Activated T-helper 17 cell treated with anti-CD3 and anti-CD28 coated beads, Interleukin-2, amount 50 U/mL, for 72 hours (primary cell): ENCODE measurements around the gene TAOK3. TPM values are rescaled to one million over a fixed set of nuclear protein-coding genes. Genes with fewer than 3 reads are reported as not detected.
"Not testable (repeated sequence)": the region's sequence is repeated elsewhere in the genome, so short reads cannot be mapped to it uniquely, and the experiment has no call there.

Experiments
- ATAC-seq: fragments of 150-1000 bp; cut with Tn5 transposase; replicated peaks from 2 replicates; pipeline ENCODE4 v1.10.0; 2021; ENCODE audit warnings: mild to moderate bottlenecking, moderate library complexity
- H3K27ac Mint-ChIP-seq: one replicate; pipeline ENCODE4 v1.8.0; 2022; ENCODE audit warnings: mixed read lengths
- H3K27me3 Mint-ChIP-seq: one replicate; pipeline ENCODE4 v1.8.0; 2022; ENCODE audit warnings: mixed read lengths
- H3K36me3 Mint-ChIP-seq: one replicate; pipeline ENCODE4 v1.8.0; 2022; ENCODE audit warnings: low read depth, mild to moderate bottlenecking, mixed read lengths
- H3K4me1 Mint-ChIP-seq: one replicate; pipeline ENCODE4 v1.8.0; 2022; ENCODE audit warnings: mixed read lengths
- H3K4me3 Mint-ChIP-seq: one replicate; pipeline ENCODE4 v1.8.0; 2022; ENCODE audit warnings: mild to moderate bottlenecking, mixed read lengths
- H3K9me3 Mint-ChIP-seq: one replicate; pipeline ENCODE4 v1.8.0; 2022; ENCODE audit warnings: mixed read lengths
- total RNA-seq, 2 donors: library from RNA; stranded (reverse); gene quantifications; one replicate each; pipeline ENCODE4 v1.2.3, GENCODE V29; 2022

The TAOK3 gene
- 10 to 100 TPM; 56.2 to 62.3 TPM for total RNA-seq

DNA sequence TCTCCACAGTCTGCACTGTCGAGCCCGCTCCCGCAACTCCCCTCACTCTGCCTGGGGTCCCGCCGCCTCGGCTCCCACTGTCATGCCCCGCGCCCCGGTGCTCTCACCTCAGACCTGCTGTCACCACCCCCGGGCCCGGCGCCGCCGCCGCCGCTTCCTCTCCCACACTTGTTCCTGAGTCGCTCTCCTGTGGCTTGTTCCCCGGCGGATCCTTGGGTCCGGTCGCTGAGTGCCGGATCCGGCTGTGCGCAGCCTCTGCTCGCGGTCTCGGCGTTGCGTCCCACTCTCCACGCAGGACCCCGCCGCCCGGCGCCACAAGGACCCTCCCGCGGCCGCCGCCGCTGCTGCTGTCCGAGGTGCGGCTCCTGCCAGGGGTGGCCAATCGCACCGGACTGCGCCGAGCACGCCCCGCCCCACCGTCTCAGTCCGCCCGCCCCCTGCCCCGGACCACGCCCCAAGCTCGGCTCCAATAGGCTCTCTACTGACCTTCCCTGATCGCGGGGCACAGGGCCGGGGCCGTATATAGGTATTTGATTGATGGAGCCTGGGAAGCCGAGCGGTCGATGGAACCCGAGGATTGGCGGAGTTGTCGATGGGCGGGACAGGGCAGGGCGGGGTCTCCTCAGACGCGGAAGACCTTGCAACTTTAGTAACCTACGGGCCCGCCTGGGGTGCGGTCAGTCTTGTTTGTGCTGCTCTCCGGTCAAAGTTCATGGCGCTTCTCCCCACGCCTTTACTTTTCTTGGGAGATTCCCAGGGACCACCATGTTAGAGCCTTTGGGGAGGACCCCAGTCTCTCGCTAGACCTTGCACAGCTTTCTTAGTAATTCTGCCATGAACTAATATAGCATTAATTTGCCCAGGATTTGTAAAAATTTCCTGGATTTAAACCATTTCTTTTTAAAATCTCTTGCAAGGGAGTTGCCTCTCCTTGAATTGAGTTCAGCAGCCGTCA is at the start of gene TAOK3:
TAOK3 (minus strand) TSS at position 367 of the 955 bp plus-strand sequence. CDS start 117,340 bp downstream, outside the sequence.
- peak within 1 kb of the TSS; percentile 92 for H3K4me3 Mint-ChIP-seq
- ATAC-seq = peak; percentile 91
- H3K36me3 Mint-ChIP-seq = peaks cover 7% of the 10 kb centered on the region
- H3K9me3 Mint-ChIP-seq = no peaks in the 10 kb centered on the region
- peaks cover 21% of the 10 kb centered on the region for H3K4me1 Mint-ChIP-seq
- peak within 1 kb of the TSS; percentile 94 for H3K27ac Mint-ChIP-seq
- no peaks in the 10 kb centered on the region for H3K27me3 Mint-ChIP-seq

GRCh38 chr12:118420673-118421072 is 48.0 kb upstream of the TAOK3 start:
- no peak overlapping the region for H3K27ac Mint-ChIP-seq
- H3K27me3 Mint-ChIP-seq = no peaks in the 10 kb centered on the region
- no peak overlapping the region for H3K4me3 Mint-ChIP-seq
- H3K9me3 Mint-ChIP-seq = no peaks in the 10 kb centered on the region
- H3K4me1 Mint-ChIP-seq = peaks cover 4% of the 10 kb centered on the region
- no peak for ATAC-seq
- H3K36me3 Mint-ChIP-seq = peaks cover 27% of the 10 kb centered on the region

DNA sequence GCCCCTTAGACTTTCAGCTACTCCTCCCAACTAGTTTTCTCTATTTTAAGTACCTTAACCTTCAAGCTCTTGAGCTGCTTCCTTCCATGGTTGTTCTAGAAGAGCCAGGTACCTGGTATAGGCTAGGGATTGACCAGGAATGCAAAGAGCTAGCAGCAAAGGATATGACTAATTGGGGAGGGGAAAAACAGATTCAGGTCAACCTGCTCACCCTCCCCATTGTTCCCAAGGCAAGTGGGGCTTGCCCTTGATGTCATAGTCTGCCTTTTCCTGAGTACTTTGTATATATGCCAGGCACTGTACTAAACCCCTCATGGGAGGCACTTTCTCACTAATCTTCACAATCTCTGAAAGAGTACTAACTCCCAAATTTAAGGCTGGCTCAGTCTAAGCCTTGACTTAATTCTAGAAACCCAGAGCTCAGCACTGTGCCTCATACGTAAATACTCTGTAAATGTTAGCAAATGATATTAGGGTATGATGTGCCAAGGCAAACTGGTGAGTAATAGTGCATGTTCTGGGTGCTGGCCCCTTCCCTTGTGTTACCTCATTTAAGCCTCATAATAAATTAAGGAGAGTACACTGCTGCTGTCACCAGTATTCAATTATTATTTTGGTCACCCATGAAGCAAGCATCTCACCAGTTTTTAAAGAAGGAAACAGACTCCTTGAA is 45.8 kb upstream of the TAOK3 start:
- peak; percentile 19 for ATAC-seq
- Mint-ChIP-seq H3K36me3 (peaks cover 48% of the 10 kb centered on the region), H3K27me3 (no peaks in the 10 kb centered on the region), H3K4me1 (peaks cover 4% of the 10 kb centered on the region), H3K27ac (no peak overlapping the region), H3K4me3 (no peak overlapping the region), H3K9me3 (no peaks in the 10 kb centered on the region)

DNA sequence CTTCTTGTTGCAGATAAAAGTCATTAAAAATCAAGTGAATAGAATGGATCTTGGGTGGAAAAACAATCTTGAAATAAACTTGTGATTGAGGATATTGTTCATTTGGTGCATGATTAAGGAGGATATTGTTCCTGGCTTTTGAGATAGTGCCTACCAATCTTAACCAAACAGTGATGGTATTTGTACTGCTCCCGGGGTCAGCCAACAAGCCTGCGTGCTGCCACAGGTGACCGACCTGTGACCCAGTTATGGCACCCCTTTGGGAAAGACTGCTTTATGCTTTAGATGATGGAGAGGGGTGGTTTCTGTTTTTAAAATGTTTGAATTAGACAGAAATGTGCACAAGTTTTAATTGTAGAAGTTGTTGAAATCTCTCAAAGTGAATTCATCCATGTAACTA is 45.2 kb upstream of the TAOK3 start:
- H3K4me1 Mint-ChIP-seq = peaks cover 4% of the 10 kb centered on the region
- H3K9me3 Mint-ChIP-seq = no peaks in the 10 kb centered on the region
- ATAC-seq = no peak
- H3K27me3 Mint-ChIP-seq = no peaks in the 10 kb centered on the region
- H3K36me3 Mint-ChIP-seq = peaks cover 54% of the 10 kb centered on the region
- no peak overlapping the region for H3K4me3 Mint-ChIP-seq
- H3K27ac Mint-ChIP-seq = no peak overlapping the region

- Mint-ChIP-seq H3K9me3 (peaks cover 4% of the 10 kb centered on the region), H3K36me3 (peaks cover 89% of the 10 kb centered on the region), H3K4me1 (no peaks in the 10 kb centered on the region), H3K4me3 (no peak overlapping the region), H3K27ac (no peak overlapping the region), H3K27me3 (no peaks in the 10 kb centered on the region)
- ATAC-seq = no peak
These were observed 37.1 kb upstream of the TAOK3 start for GRCh38 chr12:118409834-118410233.

GRCh38 chr12:118408241-118408640 is 35.5 kb upstream of the TAOK3 start:
- ATAC-seq, H3K9me3 Mint-ChIP-seq, H3K27ac Mint-ChIP-seq, H3K4me1 Mint-ChIP-seq, H3K4me3 Mint-ChIP-seq, H3K27me3 Mint-ChIP-seq: not testable (repeated sequence)
- H3K36me3 Mint-ChIP-seq = peaks cover 89% of the 10 kb centered on the region

DNA sequence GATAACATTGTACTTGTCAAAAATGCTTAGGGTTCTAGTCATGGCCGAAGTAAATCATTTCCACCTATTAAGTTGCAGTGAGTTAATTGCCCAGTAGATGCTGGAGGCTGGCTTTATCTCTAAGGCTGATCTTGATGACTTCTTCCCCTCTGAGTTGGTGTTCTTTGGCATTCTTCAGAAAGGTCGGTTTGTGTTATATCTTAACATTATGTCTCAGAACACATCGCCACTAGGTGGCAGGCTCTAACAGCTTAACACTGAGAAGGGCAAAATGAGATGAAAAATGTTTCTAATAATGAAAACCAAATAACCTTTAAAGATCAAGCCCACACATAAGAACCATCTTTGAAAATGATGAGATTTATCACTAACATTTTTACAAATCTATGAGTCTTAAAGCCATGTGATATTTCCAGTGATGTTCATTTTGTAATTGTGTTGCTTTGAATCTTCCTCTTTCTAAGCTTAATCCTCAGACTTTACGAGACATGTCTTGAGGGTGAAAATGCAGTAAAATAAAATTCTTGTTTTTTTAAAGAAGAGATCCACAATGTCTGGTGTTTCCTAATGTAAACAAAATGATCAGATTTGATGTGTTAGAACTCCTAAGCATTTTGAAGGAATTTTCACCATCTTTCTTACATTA is 32.3 kb upstream of the TAOK3 start:
- H3K9me3 Mint-ChIP-seq = no peaks in the 10 kb centered on the region
- no peaks in the 10 kb centered on the region for H3K4me1 Mint-ChIP-seq
- H3K36me3 Mint-ChIP-seq = peaks cover 93% of the 10 kb centered on the region
- no peaks in the 10 kb centered on the region for H3K27me3 Mint-ChIP-seq
- peak; percentile 44 for ATAC-seq
- no peak overlapping the region for H3K27ac Mint-ChIP-seq
- H3K4me3 Mint-ChIP-seq = no peak overlapping the region

GRCh38 chr12:118402251-118402650 is 29.5 kb upstream of the TAOK3 start:
- no peaks in the 10 kb centered on the region for H3K27me3 Mint-ChIP-seq
- peaks cover 100% of the 10 kb centered on the region for H3K36me3 Mint-ChIP-seq
- H3K9me3 Mint-ChIP-seq = no peaks in the 10 kb centered on the region
- no peaks in the 10 kb centered on the region for H3K4me1 Mint-ChIP-seq
- no peak for ATAC-seq
- H3K27ac Mint-ChIP-seq = peak overlapping the region; percentile 31
- no peak overlapping the region for H3K4me3 Mint-ChIP-seq

- H3K27ac Mint-ChIP-seq = no peak overlapping the region
- H3K27me3 Mint-ChIP-seq = no peaks in the 10 kb centered on the region
- H3K9me3 Mint-ChIP-seq = no peaks in the 10 kb centered on the region
- H3K4me3 Mint-ChIP-seq = no peak overlapping the region
- no peaks in the 10 kb centered on the region for H3K4me1 Mint-ChIP-seq
- H3K36me3 Mint-ChIP-seq = peaks cover 99% of the 10 kb centered on the region
- ATAC-seq = no peak
These were observed 26.2 kb upstream of the TAOK3 start for GRCh38 chr12:118398940-118399339.

DNA sequence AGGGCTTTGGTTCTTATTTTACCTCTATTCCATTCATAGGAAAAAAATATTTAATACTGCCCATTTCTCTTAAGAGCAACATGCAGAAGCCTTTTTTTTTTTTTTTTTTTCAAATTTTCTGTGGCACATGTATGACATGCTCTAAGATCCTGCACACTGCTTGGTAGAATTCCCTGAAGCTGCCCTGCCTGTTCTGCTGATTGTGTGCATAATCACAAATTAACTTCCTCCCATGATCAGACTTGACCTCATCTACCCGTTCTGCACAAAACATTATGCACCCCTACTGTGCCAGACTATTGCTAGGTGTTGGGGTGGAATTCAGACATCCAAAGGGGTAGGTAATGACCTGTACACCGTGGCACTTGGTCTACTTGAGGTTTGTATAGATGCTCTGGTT is 25.8 kb upstream of the TAOK3 start:
- H3K36me3 Mint-ChIP-seq = peaks cover 99% of the 10 kb centered on the region
- H3K27me3 Mint-ChIP-seq = no peaks in the 10 kb centered on the region
- no peak overlapping the region for H3K27ac Mint-ChIP-seq
- no peaks in the 10 kb centered on the region for H3K4me1 Mint-ChIP-seq
- H3K9me3 Mint-ChIP-seq = no peaks in the 10 kb centered on the region
- ATAC-seq = no peak
- H3K4me3 Mint-ChIP-seq = no peak overlapping the region

DNA sequence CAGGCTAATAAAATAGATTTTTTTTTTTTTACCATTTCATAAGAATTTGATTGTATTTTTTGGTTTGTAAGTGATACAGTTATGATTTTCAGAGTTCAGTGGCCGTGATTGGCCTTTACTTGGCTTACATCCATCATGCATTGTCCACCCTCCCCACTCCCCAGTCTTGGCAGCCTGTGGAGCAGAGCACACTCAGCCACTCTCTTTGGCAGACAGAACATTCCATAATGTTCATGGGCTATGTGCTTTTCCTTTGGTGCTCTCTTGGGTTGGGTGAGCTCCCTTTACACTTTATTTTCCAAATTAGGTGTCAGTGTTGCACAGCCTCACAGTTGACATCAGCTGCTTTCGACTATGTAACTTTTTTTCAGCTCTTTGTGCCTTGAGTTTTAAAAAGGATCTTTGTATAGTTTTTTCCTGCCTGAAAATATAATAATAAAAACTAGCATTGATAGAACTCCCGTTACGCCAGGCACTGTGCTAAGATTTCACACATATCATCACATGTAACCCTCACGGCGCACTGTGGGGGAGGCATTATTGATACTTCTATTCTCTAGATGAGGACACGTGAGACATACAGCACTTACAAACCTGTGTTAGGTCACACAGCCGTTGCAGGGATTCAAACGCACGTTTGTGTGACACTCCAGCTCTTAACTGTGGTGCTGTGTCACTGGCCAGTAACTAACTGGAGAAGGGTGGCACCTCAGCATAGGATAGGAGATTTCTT is 25.2 kb upstream of the TAOK3 start:
- Mint-ChIP-seq H3K4me3 (no peak overlapping the region), H3K27ac (no peak overlapping the region), H3K4me1 (no peaks in the 10 kb centered on the region), H3K36me3 (peaks cover 99% of the 10 kb centered on the region), H3K9me3 (no peaks in the 10 kb centered on the region), H3K27me3 (no peaks in the 10 kb centered on the region)
- no peak for ATAC-seq

DNA sequence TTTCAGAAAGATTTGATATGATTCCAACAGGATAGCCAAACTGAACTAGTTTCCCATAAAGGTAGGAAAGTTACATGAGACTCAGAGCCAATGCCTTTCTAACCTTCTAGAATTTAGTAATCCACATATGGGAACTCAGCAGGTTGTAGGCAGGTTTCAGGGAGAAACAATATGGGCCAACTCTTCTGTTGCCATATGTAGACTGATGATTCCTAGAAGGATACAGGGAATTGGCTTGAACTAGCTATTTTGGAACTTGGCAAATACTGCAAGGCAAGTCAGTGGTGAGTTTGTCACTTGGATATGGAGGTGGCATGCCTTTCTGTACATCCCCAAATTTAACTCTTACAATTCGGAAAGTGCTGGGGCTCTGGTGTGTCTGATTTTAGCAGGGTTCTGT is 19.1 kb upstream of the TAOK3 start:
- Mint-ChIP-seq H3K27me3 (no peaks in the 10 kb centered on the region), H3K4me3 (no peak overlapping the region), H3K27ac (no peak overlapping the region), H3K36me3 (peaks cover 99% of the 10 kb centered on the region), H3K9me3 (no peaks in the 10 kb centered on the region), H3K4me1 (no peaks in the 10 kb centered on the region)
- ATAC-seq = no peak

DNA sequence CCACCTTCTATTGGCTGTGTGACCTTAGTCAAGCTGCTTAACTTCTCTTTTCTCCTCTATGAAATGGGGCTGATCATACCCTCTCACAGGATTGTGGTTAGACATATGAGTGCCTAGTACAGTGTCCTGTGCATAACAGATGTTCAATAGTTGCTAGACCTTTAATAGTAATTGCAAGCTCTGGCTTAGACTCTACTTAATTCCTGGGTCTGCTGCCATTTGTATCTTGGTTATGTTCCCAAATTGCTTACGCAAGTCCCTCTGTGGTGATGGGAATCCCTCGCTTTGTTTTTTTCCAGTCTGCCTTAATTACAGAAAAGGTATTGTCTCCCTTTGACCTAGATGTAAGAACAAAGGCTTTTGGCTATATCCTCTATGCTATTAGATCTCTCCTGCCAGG is 18.7 kb upstream of the TAOK3 start:
- Mint-ChIP-seq H3K36me3 (peaks cover 99% of the 10 kb centered on the region), H3K9me3 (no peaks in the 10 kb centered on the region), H3K4me3 (no peak overlapping the region), H3K27me3 (no peaks in the 10 kb centered on the region), H3K27ac (no peak overlapping the region), H3K4me1 (no peaks in the 10 kb centered on the region)
- ATAC-seq = no peak

GRCh38 chr12:118377884-118378470 is 5.3 kb upstream of the TAOK3 start:
- no peak for ATAC-seq
- Mint-ChIP-seq H3K36me3 (peaks cover 50% of the 10 kb centered on the region), H3K27ac (peak overlapping the region; percentile 95), H3K4me1 (peaks cover 18% of the 10 kb centered on the region), H3K4me3 (peak overlapping the region; percentile 92), H3K27me3 (no peaks in the 10 kb centered on the region), H3K9me3 (no peaks in the 10 kb centered on the region)
